Measurements from ENCODE around the gene NUP214. TPM values are rescaled to one million over a fixed set of nuclear protein-coding genes. Genes with fewer than 3 reads are reported as not detected.

The NUP214 gene
- total RNA-seq, 1 donor from 2014 or later, result 56.5 TPM

DNA sequence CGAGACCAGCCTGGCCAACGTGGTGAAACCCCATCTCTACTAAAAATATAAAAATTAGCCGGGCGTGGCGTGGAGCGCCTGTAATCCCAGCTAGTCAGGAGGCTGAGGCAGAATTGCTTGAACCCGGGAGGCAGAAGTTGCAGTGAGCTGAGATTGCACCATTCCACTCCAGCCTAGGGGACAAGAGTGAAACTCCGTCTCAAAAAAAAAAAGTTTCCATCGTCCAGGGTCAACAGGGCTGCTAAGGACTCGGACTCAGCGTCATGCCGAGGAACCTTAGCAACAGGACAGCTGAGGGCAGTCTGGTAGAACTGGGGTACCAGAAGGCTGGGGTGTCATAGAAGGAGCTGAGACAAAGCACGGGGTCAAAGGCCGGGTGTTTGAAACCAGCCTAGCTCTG is 129.2 kb downstream of the NUP214 start:
- no peak overlapping the region for H3K27ac Mint-ChIP-seq (ENCODE audit: unreplicated experiment)
- TF ChIP-seq, protein P1, sequence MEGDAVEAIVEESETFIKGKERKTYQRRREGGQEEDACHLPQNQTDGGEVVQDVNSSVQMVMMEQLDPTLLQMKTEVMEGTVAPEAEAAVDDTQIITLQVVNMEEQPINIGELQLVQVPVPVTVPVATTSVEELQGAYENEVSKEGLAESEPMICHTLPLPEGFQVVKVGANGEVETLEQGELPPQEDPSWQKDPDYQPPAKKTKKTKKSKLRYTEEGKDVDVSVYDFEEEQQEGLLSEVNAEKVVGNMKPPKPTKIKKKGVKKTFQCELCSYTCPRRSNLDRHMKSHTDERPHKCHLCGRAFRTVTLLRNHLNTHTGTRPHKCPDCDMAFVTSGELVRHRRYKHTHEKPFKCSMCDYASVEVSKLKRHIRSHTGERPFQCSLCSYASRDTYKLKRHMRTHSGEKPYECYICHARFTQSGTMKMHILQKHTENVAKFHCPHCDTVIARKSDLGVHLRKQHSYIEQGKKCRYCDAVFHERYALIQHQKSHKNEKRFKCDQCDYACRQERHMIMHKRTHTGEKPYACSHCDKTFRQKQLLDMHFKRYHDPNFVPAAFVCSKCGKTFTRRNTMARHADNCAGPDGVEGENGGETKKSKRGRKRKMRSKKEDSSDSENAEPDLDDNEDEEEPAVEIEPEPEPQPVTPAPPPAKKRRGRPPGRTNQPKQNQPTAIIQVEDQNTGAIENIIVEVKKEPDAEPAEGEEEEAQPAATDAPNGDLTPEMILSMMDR (IDR thresholded peaks at IDR 0.05; ENCODE audit: partially characterized antibody, unreplicated experiment), result no peak

DNA sequence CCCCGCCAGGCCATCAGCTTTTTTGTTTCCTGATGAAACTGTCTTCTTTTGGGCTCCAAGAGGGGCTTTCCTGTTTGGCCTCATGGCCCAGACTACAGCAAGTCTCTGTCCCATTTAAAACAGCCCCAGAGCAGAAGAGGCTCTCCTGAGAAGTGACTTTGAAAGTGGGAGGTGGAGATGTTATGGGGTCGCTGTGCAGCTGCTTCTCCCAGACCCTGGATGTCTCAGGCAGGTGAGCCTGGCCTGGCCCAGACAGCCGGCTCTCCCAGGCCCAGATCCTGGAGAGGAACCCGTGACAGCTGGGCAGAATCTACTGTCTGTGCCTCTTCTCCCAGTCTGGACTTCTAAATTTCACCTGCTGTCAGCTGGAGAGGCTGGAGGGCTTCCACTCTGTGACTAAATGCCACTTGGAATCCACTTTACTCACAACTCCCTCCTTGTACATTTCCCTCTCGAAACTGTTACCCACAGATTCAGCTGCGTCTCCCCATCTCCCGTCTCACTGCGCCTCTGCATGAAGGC is 130.4 kb downstream of the NUP214 start:
- no peak for DNase-seq
- peak overlapping the region; percentile 53 for H3K27ac Mint-ChIP-seq (ENCODE audit: unreplicated experiment)
- H3K36me3 Mint-ChIP-seq (ENCODE audit: unreplicated experiment), result no peaks in the 10 kb centered on the region
- TF ChIP-seq, protein P1 (IDR thresholded peaks at IDR 0.05; ENCODE audit: partially characterized antibody, unreplicated experiment), result no peak
- no peaks in the 10 kb centered on the region for H3K9me3 Mint-ChIP-seq (ENCODE audit: unreplicated experiment)
- H3K27me3 Mint-ChIP-seq (ENCODE audit: unreplicated experiment), result no peaks in the 10 kb centered on the region
- no peak overlapping the region for H3K4me3 Mint-ChIP-seq (ENCODE audit: unreplicated experiment)
- H3K4me1 Mint-ChIP-seq (ENCODE audit: low read depth, unreplicated experiment), result peaks cover 11% of the 10 kb centered on the region

More for the DNA sequence above, 129.2 kb downstream of the NUP214 start:
- Mint-ChIP-seq H3K9me3 (ENCODE audit: unreplicated experiment) (no peaks in the 10 kb centered on the region), H3K27me3 (ENCODE audit: unreplicated experiment) (no peaks in the 10 kb centered on the region), H3K4me3 (ENCODE audit: unreplicated experiment) (no peak overlapping the region), H3K36me3 (ENCODE audit: unreplicated experiment) (no peaks in the 10 kb centered on the region), H3K4me1 (ENCODE audit: low read depth, unreplicated experiment) (peaks cover 11% of the 10 kb centered on the region)
- no peak for DNase-seq

DNA sequence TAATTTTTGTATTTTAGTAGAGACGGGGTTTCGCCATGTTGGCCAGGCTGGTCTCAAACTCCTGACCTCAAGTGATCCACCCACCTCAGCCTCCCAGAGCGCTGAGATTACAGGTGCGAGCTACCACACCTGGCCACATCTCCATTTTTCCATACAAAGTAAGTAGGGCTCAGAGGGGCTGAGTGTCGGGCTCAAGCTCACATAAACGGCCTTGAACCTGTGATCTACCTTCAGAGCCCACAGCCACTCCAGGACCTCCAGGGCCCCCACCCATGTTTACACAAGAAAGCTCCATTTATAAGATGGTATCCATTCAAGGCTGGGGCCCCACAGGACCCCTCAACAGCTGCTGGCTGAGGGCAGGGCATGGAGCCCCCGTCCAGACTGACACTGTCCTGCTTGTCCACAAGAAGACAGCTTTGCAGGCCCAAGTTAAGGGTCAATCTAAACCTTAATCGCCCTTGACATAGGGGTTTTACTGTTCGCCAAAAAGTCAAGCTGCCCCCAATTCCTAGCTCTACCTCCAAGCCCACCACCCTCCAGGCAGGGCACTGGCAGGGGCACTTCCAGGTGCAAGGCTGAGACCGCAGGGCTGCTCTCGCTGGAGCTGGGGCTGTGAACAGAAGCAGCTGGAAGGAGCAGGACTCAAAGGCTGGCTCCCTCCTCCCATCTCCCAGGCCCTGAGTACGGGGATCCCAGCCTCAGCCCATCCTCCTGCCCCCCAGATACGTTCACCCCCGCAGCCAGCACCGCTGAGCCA is 132.1 kb downstream of the NUP214 start:
- Mint-ChIP-seq H3K27ac (ENCODE audit: unreplicated experiment) (peak overlapping the region; percentile 52), H3K4me1 (ENCODE audit: low read depth, unreplicated experiment) (peaks cover 11% of the 10 kb centered on the region), H3K9me3 (ENCODE audit: unreplicated experiment) (no peaks in the 10 kb centered on the region), H3K4me3 (ENCODE audit: unreplicated experiment) (no peak overlapping the region), H3K36me3 (ENCODE audit: unreplicated experiment) (no peaks in the 10 kb centered on the region), H3K27me3 (ENCODE audit: unreplicated experiment) (no peaks in the 10 kb centered on the region)
- no peak for DNase-seq
- TF ChIP-seq, protein P1 (IDR thresholded peaks at IDR 0.05; ENCODE audit: partially characterized antibody, unreplicated experiment), result no peak

DNA sequence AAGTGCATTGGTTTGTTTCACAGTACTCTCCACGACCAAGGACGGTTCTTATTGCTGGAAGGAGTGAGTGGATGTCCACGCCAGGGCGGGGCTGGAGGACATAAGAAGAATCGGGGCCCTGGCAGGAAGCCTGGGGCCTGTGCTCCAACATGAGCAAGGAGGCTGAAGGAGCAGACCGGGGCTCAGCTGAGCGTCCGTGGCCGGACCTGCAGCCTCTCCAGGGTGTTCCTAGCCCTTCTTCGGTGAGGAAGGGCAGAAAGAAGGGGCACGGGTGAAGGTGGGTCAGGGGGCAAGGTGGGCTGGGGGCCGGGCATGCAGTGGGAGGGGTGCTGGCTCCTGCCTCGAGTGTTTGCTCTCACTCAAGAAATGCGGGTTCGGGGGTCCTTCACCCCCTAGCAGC is 132.8 kb downstream of the NUP214 start:
- Mint-ChIP-seq H3K4me3 (ENCODE audit: unreplicated experiment) (no peak overlapping the region), H3K36me3 (ENCODE audit: unreplicated experiment) (no peaks in the 10 kb centered on the region), H3K4me1 (ENCODE audit: low read depth, unreplicated experiment) (peaks cover 11% of the 10 kb centered on the region), H3K27ac (ENCODE audit: unreplicated experiment) (no peak overlapping the region), H3K27me3 (ENCODE audit: unreplicated experiment) (no peaks in the 10 kb centered on the region), H3K9me3 (ENCODE audit: unreplicated experiment) (no peaks in the 10 kb centered on the region)
- TF ChIP-seq, protein P1 (IDR thresholded peaks at IDR 0.05; ENCODE audit: partially characterized antibody, unreplicated experiment), result no peak
- DNase-seq, result no peak

Measured in glutamatergic neuron (in vitro differentiated cells).